Heart right ventricle (tissue), 16 donors: ENCODE results near the gene ARFGAP3. TPM values are rescaled to one million over a fixed set of nuclear protein-coding genes. Genes with fewer than 3 reads are reported as not detected.
"Not testable (repeated sequence)": the region's sequence is repeated elsewhere in the genome, so short reads cannot be mapped to it uniquely, and the experiment has no call there.

Experiments used
- ATAC-seq, 8 donors: fragments of 200-7000 bp; cut with Tn5 transposase; one replicate each; pipeline ENCODE4 v1.9.1; 2020; ENCODE audit warnings: mild to moderate bottlenecking in 8 of 8, moderate library complexity in 8 of 8, moderate number of reproducible peaks in 1 of 8
- DNase-seq, 2 donors: peaks; one replicate each; pipeline ENCODE4 v3.0.0-alpha.2; 2020
- H3K27ac ChIP-seq, 10 donors: fragments of 200-600 bp; sonication (generic) in 2 of 10; one replicate each; pipeline versions ENCODE4 v1.5.0 to v1.8.0; 2020 to 2022; ENCODE audit warnings: mild to moderate bottlenecking in 3 of 10
- H3K27me3 ChIP-seq, 7 donors: fragments of 200-600 bp; one replicate each; pipeline ENCODE4 v1.8.0; 2021 to 2022; ENCODE audit warnings: mild to moderate bottlenecking in 2 of 7
- H3K36me3 ChIP-seq, 9 donors: fragments of 200-600 bp; sonication (generic) in 1 of 9; one replicate each; pipeline versions ENCODE4 v1.5.0 to v1.8.0; 2020 to 2022; ENCODE audit warnings: mild to moderate bottlenecking in 2 of 9
- H3K4me1 ChIP-seq, 9 donors: fragments of 200-600 bp; sonication (generic) in 1 of 9; one replicate each; pipeline versions ENCODE4 v1.5.0 to v1.8.0; 2020 to 2022; ENCODE audit warnings: mild to moderate bottlenecking in 4 of 9
- H3K4me3 ChIP-seq, 10 donors: fragments of 200-600 bp; sonication (generic) in 2 of 10; one replicate each; pipeline versions ENCODE4 v1.5.0 to v1.8.0; 2020 to 2022; ENCODE audit warnings: mild to moderate bottlenecking in 7 of 10, moderate library complexity in 2 of 10
- H3K9me3 ChIP-seq, 11 donors: fragments of 200-600 bp in 10 of 11; sonication (generic) in 2 of 11; one replicate each; pipeline versions ENCODE4 v1.5.0 to v1.8.0; 2013 to 2022; ENCODE audit warnings: mild to moderate bottlenecking in 2 of 11, control low read depth in 1 of 11, moderate library complexity in 1 of 11
- WGBS, 2 donors: extraction: QIAGEN DNeasy Blood & Tissue Kit; methylation state at CpG; one replicate each; pipeline ENCODE4 v1.1.7; 2013; ENCODE audit warnings: inconsistent platforms in 1 of 2; 5-methylcytosine and 5-hydroxymethylcytosine counted together
- intact Hi-C, 10 donors: fragments of 100-400 bp; cut with DNase I; formaldehyde crosslinking; loops; one replicate each; pipeline versions ENCODE4 v1.11.1 to v1.14.2; 2022
- polyA plus RNA-seq, 2 donors: library from polyadenylated mRNA; stranded (reverse); fragments of 200-250 nt; gene quantifications; one replicate each; pipeline ENCODE4 v1.2.3, GENCODE V29; 2013
- total RNA-seq, 10 donors: library from RNA; stranded (reverse); fragmentation: NEBNext Ultra II Directional in 3 of 10; extraction: Animal tissue kit (Norgen Biotek cat#: 25700) in 3 of 10; gene quantifications; one replicate each; pipeline versions ENCODE4 v1.2.1 to v1.2.4, GENCODE V29; 2021 to 2023
- TF ChIP-seq, protein P1 (sequence below), 9 donors: fragments of 200-600 bp; sonication (generic) in 2 of 9; IDR thresholded peaks; one replicate each; pipeline versions ENCODE4 v1.5.0 to v1.8.0; 2021 to 2022; ENCODE audit warnings: antibody characterized with exemption in 9 of 9, mild to moderate bottlenecking in 5 of 9, moderate library complexity in 1 of 9
- donor health status: Arrhythmogenic right ventricular cardiomyopathy.
- donor health status: ischemic (EF 13 %, LVEDD 7.1; RV severe dilation, severe dysfunction).
- donor health status: healthy with polysubstance abuse.
- donor health status: DM: no; HTN: yes; CAD: no.
- donor health status: DM: no; HTN: no; CAD: no.
- donor health status: ischemic (EF 25% LVEDD 6.9; RV normal size, moderate dysfunction).
- donor health status: ischemic (EF 25% LVEDD 5.7; RV mildly dilated, moderate dysfunction).
- donor health status: healthy.
- donor health status: DM: yes; HTN: yes; CAD: no.
- donor health status: Ischemic cardiomyopathy.
- donor health status: ischemic (EF 35%, LVEDD 5.7; RV mildly dilated, moderate dysfunction).
- donor health status: nonischemic (EF 11% LVEDD 7.7; RV severe dilation, severe dysfunction).
- donor health status: DM: yes; HTN: yes; CAD: no.
- donor health status: PGD.
- donor health status: ischemic (EF 29% LVEDD 5.4; RV normal size, mild dysfunction).
- donor health status: nonischemic (EF 23%, LVEDD 6.1; RV moderate dilation, normal function).

The ARFGAP3 gene
- total and polyA plus RNA-seq, 12 donors: 10.6 to 29.4 (median 23.2) TPM

DNA sequence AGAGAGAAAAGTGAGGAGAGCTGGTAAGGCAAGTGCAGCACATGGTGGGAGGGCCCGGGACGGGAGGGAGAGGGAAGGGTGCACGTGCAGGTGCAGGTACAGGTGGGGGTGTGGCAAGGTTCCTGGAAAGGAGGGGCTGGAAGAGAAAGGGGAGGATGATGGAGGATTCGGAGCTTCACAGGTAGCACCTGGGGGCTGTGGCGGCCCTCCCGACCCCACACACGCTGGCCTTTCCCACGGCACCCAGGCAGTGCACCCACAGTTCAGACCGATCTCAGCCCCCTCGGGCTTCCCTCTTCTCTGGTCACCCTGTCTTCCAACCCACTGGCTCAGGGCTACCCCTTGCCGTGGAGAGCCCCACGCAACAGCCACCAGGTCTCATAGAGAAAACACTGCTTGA, 69.1 kb downstream of the ARFGAP3 start:
- peaks cover 5 to 23% (median 16%) of the 10 kb centered on the region in 9 donors for H3K4me1 ChIP-seq
- no peaks in the 10 kb centered on the region for H3K9me3 ChIP-seq
- ATAC-seq: no peak
- no peak overlapping the region for H3K27ac ChIP-seq
- H3K4me3 ChIP-seq: no peak overlapping the region
- H3K27me3 ChIP-seq: no peaks in the 10 kb centered on the region
- intact Hi-C loops: loop anchor here in 1 of 10 donors (10.0 kb wide), 1 partner anchor 247 kb away; no protein-coding TSS in a partner anchor
- no peaks in the 10 kb centered on the region for H3K36me3 ChIP-seq
- TF ChIP-seq, protein P1, sequence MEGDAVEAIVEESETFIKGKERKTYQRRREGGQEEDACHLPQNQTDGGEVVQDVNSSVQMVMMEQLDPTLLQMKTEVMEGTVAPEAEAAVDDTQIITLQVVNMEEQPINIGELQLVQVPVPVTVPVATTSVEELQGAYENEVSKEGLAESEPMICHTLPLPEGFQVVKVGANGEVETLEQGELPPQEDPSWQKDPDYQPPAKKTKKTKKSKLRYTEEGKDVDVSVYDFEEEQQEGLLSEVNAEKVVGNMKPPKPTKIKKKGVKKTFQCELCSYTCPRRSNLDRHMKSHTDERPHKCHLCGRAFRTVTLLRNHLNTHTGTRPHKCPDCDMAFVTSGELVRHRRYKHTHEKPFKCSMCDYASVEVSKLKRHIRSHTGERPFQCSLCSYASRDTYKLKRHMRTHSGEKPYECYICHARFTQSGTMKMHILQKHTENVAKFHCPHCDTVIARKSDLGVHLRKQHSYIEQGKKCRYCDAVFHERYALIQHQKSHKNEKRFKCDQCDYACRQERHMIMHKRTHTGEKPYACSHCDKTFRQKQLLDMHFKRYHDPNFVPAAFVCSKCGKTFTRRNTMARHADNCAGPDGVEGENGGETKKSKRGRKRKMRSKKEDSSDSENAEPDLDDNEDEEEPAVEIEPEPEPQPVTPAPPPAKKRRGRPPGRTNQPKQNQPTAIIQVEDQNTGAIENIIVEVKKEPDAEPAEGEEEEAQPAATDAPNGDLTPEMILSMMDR (IDR thresholded peaks at IDR 0.05): no peak
- no peak for DNase-seq
- 88 to 94% methylated on average over 12 of the region's 12 CpGs for WGBS, 2 donors

DNA sequence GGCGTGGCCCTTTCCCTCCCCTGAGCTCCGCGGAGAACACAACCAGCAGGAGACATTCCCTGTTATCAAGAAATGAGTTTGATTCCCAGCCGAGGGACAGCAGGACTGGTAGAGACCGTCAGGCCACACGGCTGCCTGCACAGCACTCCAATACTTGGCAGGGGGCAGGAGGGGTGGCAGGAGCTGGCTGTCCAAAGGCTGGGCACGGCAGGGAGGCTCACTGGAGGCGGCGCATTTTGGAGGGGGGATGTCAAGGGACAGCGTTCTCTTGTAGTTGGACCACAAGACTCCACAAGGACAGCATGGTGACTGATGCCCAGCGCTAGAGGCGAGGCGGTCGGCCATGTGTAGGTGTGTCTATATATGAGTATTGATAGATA, 69.7 kb downstream of the ARFGAP3 start:
- H3K27me3 ChIP-seq: no peaks in the 10 kb centered on the region
- no peak for DNase-seq
- peaks cover 0 to 17% (median 10%) of the 10 kb centered on the region in 9 donors for H3K4me1 ChIP-seq
- intact Hi-C loops: loop anchor here in 1 of 10 donors (10.0 kb wide), 1 partner anchor 247 kb away; no protein-coding TSS in a partner anchor
- H3K9me3 ChIP-seq: no peaks in the 10 kb centered on the region
- TF ChIP-seq, protein P1 (IDR thresholded peaks at IDR 0.05): no peak
- no peaks in the 10 kb centered on the region for H3K36me3 ChIP-seq
- no peak overlapping the region for H3K4me3 ChIP-seq
- ATAC-seq: no peak
- 71 to 89% methylated on average over 14 of the region's 14 CpGs for WGBS, 2 donors
- no peak overlapping the region for H3K27ac ChIP-seq

GRCh38 chr22:42786606-42787356, 70.3 kb downstream of the ARFGAP3 start:
- TF ChIP-seq, protein P1 (IDR thresholded peaks at IDR 0.05): no peak
- no peaks in the 10 kb centered on the region for H3K9me3 ChIP-seq
- intact Hi-C loops: loop anchor here in 1 of 10 donors (10.0 kb wide), 1 partner anchor 248 kb away; no protein-coding TSS in a partner anchor
- H3K27ac ChIP-seq: no peak overlapping the region
- DNase-seq (no peak), ATAC-seq (no peak)
- no peaks in the 10 kb centered on the region for H3K36me3 ChIP-seq
- no peak overlapping the region for H3K4me3 ChIP-seq
- H3K4me1 ChIP-seq: peaks cover 0 to 12% (median 5%) of the 10 kb centered on the region in 9 donors
- H3K27me3 ChIP-seq: no peaks in the 10 kb centered on the region
- 87 to 91% methylated on average over 16 of the region's 16 CpGs for WGBS, 2 donors

- intact Hi-C loops: loop anchor here in 1 of 10 donors (10.0 kb wide), 1 partner anchor 249 kb away; no protein-coding TSS in a partner anchor
- TF ChIP-seq, protein P1 (IDR thresholded peaks at IDR 0.05): no peak
Observed at GRCh38 chr22:42785706-42786499, 71.2 kb downstream of the ARFGAP3 start.

GRCh38 chr22:42782306-42782705, 74.8 kb downstream of the ARFGAP3 start:
- H3K4me3 ChIP-seq, H3K27me3 ChIP-seq, ATAC-seq, H3K36me3 ChIP-seq, H3K4me1 ChIP-seq, DNase-seq, H3K9me3 ChIP-seq, H3K27ac ChIP-seq: not testable (repeated sequence)
- WGBS, 2 donors: 91% methylated on average over 9 of the region's 9 CpGs
- intact Hi-C loops: loop anchor here in 4 of 10 donors (5.0 to 10.0 kb wide), 4 partner anchors 40 to 310 kb away; no protein-coding TSS in a partner anchor

More at GRCh38 chr22:42785706-42786499, 71.2 kb downstream of the ARFGAP3 start:
- DNase-seq (no peak), ATAC-seq (no peak)
- Histone ChIP-seq H3K4me3 (no peak overlapping the region), H3K27me3 (no peaks in the 10 kb centered on the region), H3K4me1 (peaks cover 0 to 3% (median 0%) of the 10 kb centered on the region in 9 donors), H3K36me3 (no peaks in the 10 kb centered on the region), H3K27ac (no peak overlapping the region), H3K9me3 (no peaks in the 10 kb centered on the region)
- 83 to 88% methylated on average over 20 of the region's 20 CpGs for WGBS, 2 donors
